ENCODE data around the gene MTUS2. TPM values are rescaled to one million over a fixed set of nuclear protein-coding genes. Genes with fewer than 3 reads are reported as not detected.

The MTUS2 gene
- polyA plus RNA-seq, 2 of the 4 experiments (the other 2 are of a cell fraction) = not detected

GRCh38 chr13:29324601-29325000 lies 504.5 kb downstream of the MTUS2 start (continued):
- no peak for TF ChIP-seq SREBF2 (IDR thresholded peaks at IDR 0.05)

GRCh38 chr13:29328501-29328900 lies 508.4 kb downstream of the MTUS2 start:
- CTCF ChIA-PET = no interaction called here
- 0% methylated on average over 2 of the region's 2 CpGs for WGBS (ENCODE audit: missing lambda C conversion rate)
- no peak for FAIRE-seq

GRCh38 chr13:29336356-29336755 lies 516.2 kb downstream of the MTUS2 start:
- ATAC-seq (no peak), FAIRE-seq (no peak), DNase-seq (ENCODE audit: low read depth in 1 of 2, low spot score in 1 of 2) (no peak)
- H3K4me1 ChIP-seq = no peaks in the 10 kb centered on the region
- no peaks in the 10 kb centered on the region for H3K9me3 ChIP-seq
- WGBS (ENCODE audit: missing lambda C conversion rate) = 56% methylated on average over 3 of the region's 7 CpGs
- H3K4me3 ChIP-seq = no peak overlapping the region
- no peak overlapping the region for H3K4me2 ChIP-seq
- CTCF ChIA-PET = interaction anchor here (1.0 kb wide), 1 partner anchor 9 kb away, joined by 3 read pairs; no protein-coding TSS in a partner anchor
- H3K27ac ChIP-seq = no peak overlapping the region
- POLR2A ChIA-PET = no interaction called here
- no peak for TF ChIP-seq ELK1 (IDR thresholded peaks at IDR 0.05; ENCODE audit: low read depth, low read length)
- TF ChIP-seq RNF2 (IDR thresholded peaks at IDR 0.05; ENCODE audit: borderline replicate concordance, low read depth) = no peak
- no peak for TF ChIP-seq CTCF (IDR thresholded peaks at IDR 0.05)
- TF ChIP-seq TFCP2L1 (CRISPR knock-in tag; IDR thresholded peaks at IDR 0.05) = no peak
- no peak for TF ChIP-seq SREBF2 (IDR thresholded peaks at IDR 0.05)
- TF ChIP-seq ESRRA (IDR thresholded peaks at IDR 0.05; ENCODE audit: borderline replicate concordance, low read length) = no peak
- TF ChIP-seq KDM1A (IDR thresholded peaks at IDR 0.05; ENCODE audit: low read depth) = no peak
- TF ChIP-seq BCL3 (IDR thresholded peaks at IDR 0.05) = no peak
- TF ChIP-seq PHF8 (IDR thresholded peaks at IDR 0.05; ENCODE audit: borderline replicate concordance, low read depth) = no peak

More at GRCh38 chr13:29328501-29328900, 508.4 kb downstream of the MTUS2 start:
- H3K4me3 ChIP-seq = no peak overlapping the region
- no peak for TF ChIP-seq CTCF (IDR thresholded peaks at IDR 0.05)
- TF ChIP-seq RARB (CRISPR knock-in tag; IDR thresholded peaks at IDR 0.05) = no peak
- TF ChIP-seq ATOH8 (CRISPR knock-in tag; IDR thresholded peaks at IDR 0.05; ENCODE audit: low read depth) = no peak
- TF ChIP-seq RAD21 (conservative IDR thresholded peaks at IDR 0.05 in 1 of 2, IDR thresholded peaks at IDR 0.05 in 1 of 2) = no peak
- TF ChIP-seq SREBF2 (IDR thresholded peaks at IDR 0.05) = no peak
- no peak for TF ChIP-seq GATA3 (IDR thresholded peaks at IDR 0.05; ENCODE audit: borderline replicate concordance)
- TF ChIP-seq HEYL (CRISPR knock-in tag; IDR thresholded peaks at IDR 0.05) = no peak
- TF ChIP-seq HES2 (IDR thresholded peaks at IDR 0.05) = no peak
- TF ChIP-seq CHD2 (IDR thresholded peaks at IDR 0.05; ENCODE audit: low read length, partially characterized antibody) = no peak
- TF ChIP-seq ELK1 (IDR thresholded peaks at IDR 0.05; ENCODE audit: low read depth, low read length) = no peak
- TF ChIP-seq E2F6 (IDR thresholded peaks at IDR 0.05; ENCODE audit: borderline replicate concordance, low read depth) = no peak
- TF ChIP-seq HOXB5 (CRISPR knock-in tag; IDR thresholded peaks at IDR 0.05) = no peak
- no peak for TF ChIP-seq POLR2AphosphoS2 (conservative IDR thresholded peaks at IDR 0.05; ENCODE audit: low read length)
- no peak for TF ChIP-seq TFCP2L1 (CRISPR knock-in tag; IDR thresholded peaks at IDR 0.05)
- TF ChIP-seq EP300 (IDR thresholded peaks at IDR 0.05) = no peak
- TF ChIP-seq ZNF302 (CRISPR knock-in tag; IDR thresholded peaks at IDR 0.05) = no peak
- TF ChIP-seq RNF2 (IDR thresholded peaks at IDR 0.05; ENCODE audit: borderline replicate concordance, low read depth) = no peak
- POLR2A ChIA-PET = no interaction called here
- DNase-seq (ENCODE audit: low read depth in 1 of 2, low spot score in 1 of 2) = no peak
- H3K4me1 ChIP-seq = no peaks in the 10 kb centered on the region
- no peak overlapping the region for H3K27ac ChIP-seq
- ATAC-seq = no peak
- H3K4me2 ChIP-seq = no peak overlapping the region
- no peaks in the 10 kb centered on the region for H3K9me3 ChIP-seq
